ENCODE results near the gene SPATA18. TPM values are rescaled to one million over a fixed set of nuclear protein-coding genes. Genes with fewer than 3 reads are reported as not detected.

The SPATA18 gene
- total RNA-seq, 1 experiment from 2014 or later = 23.0 TPM

- intact Hi-C loops (cut with micrococcal nuclease) = no loop called here
Observed at GRCh38 chr4:52005604-52006273, 45.4 kb upstream of the SPATA18 start.

GRCh38 chr4:52006887-52007286, 44.2 kb upstream of the SPATA18 start:
- TF ChIP-seq, protein P1, sequence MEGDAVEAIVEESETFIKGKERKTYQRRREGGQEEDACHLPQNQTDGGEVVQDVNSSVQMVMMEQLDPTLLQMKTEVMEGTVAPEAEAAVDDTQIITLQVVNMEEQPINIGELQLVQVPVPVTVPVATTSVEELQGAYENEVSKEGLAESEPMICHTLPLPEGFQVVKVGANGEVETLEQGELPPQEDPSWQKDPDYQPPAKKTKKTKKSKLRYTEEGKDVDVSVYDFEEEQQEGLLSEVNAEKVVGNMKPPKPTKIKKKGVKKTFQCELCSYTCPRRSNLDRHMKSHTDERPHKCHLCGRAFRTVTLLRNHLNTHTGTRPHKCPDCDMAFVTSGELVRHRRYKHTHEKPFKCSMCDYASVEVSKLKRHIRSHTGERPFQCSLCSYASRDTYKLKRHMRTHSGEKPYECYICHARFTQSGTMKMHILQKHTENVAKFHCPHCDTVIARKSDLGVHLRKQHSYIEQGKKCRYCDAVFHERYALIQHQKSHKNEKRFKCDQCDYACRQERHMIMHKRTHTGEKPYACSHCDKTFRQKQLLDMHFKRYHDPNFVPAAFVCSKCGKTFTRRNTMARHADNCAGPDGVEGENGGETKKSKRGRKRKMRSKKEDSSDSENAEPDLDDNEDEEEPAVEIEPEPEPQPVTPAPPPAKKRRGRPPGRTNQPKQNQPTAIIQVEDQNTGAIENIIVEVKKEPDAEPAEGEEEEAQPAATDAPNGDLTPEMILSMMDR (IDR thresholded peaks at IDR 0.05; ENCODE audit: unreplicated experiment) = no peak
- Mint-ChIP-seq H3K4me3 (ENCODE audit: unreplicated experiment) (no peak overlapping the region), H3K9me3 (ENCODE audit: unreplicated experiment) (no peaks in the 10 kb centered on the region), H3K36me3 (ENCODE audit: insufficient read depth, unreplicated experiment) (no peaks in the 10 kb centered on the region), H3K27me3 (ENCODE audit: insufficient read depth, unreplicated experiment) (no peaks in the 10 kb centered on the region), H3K4me1 (ENCODE audit: insufficient read depth, unreplicated experiment) (no peaks in the 10 kb centered on the region), H3K27ac (ENCODE audit: low read depth, unreplicated experiment) (no peak overlapping the region)
- no TSS peak for BruUV-seq (replicated peaks)
- intact Hi-C loops (cut with micrococcal nuclease) = no loop called here
- CTCF ChIA-PET = interaction anchor here (0.9 kb wide), 1 partner anchor 10 kb away, joined by 3 read pairs; no protein-coding TSS in a partner anchor
- POLR2A ChIA-PET = no interaction called here
- no peak for DNase-seq (ENCODE audit: unreplicated experiment)

More at GRCh38 chr4:52005604-52006273, 45.4 kb upstream of the SPATA18 start:
- H3K36me3 Mint-ChIP-seq (ENCODE audit: insufficient read depth, unreplicated experiment) = no peaks in the 10 kb centered on the region
- H3K4me1 Mint-ChIP-seq (ENCODE audit: insufficient read depth, unreplicated experiment) = peaks cover 11% of the 10 kb centered on the region
- BruUV-seq (replicated peaks) = no TSS peak
- no peak overlapping the region for H3K4me3 Mint-ChIP-seq (ENCODE audit: unreplicated experiment)
- ChIA-PET POLR2A (interaction anchor here (0.6 kb wide), 1 partner anchor 33 kb away, joined by 3 read pairs; no protein-coding TSS in a partner anchor), CTCF (interaction anchor here (1.1 to 1.2 kb wide), 2 partner anchors 20 to 120 kb away, joined by 3 read pairs; no protein-coding TSS in a partner anchor)
- no peaks in the 10 kb centered on the region for H3K27me3 Mint-ChIP-seq (ENCODE audit: insufficient read depth, unreplicated experiment)
- no peaks in the 10 kb centered on the region for H3K9me3 Mint-ChIP-seq (ENCODE audit: unreplicated experiment)
- no peak for DNase-seq (ENCODE audit: unreplicated experiment)
- TF ChIP-seq, protein P1 (IDR thresholded peaks at IDR 0.05; ENCODE audit: unreplicated experiment) = no peak
- no peak overlapping the region for H3K27ac Mint-ChIP-seq (ENCODE audit: low read depth, unreplicated experiment)

GRCh38 chr4:52010986-52011385, 40.1 kb upstream of the SPATA18 start:
- H3K4me1 Mint-ChIP-seq (ENCODE audit: insufficient read depth, unreplicated experiment) = no peaks in the 10 kb centered on the region
- BruUV-seq (replicated peaks) = no TSS peak
- no peaks in the 10 kb centered on the region for H3K36me3 Mint-ChIP-seq (ENCODE audit: insufficient read depth, unreplicated experiment)
- no peaks in the 10 kb centered on the region for H3K9me3 Mint-ChIP-seq (ENCODE audit: unreplicated experiment)
- CTCF ChIA-PET = no interaction called here
- POLR2A ChIA-PET = no interaction called here
- intact Hi-C loops (cut with micrococcal nuclease) = no loop called here
- TF ChIP-seq, protein P1 (IDR thresholded peaks at IDR 0.05; ENCODE audit: unreplicated experiment) = no peak
- H3K27ac Mint-ChIP-seq (ENCODE audit: low read depth, unreplicated experiment) = no peak overlapping the region
- DNase-seq (ENCODE audit: unreplicated experiment) = no peak
- H3K4me3 Mint-ChIP-seq (ENCODE audit: unreplicated experiment) = no peak overlapping the region
- no peaks in the 10 kb centered on the region for H3K27me3 Mint-ChIP-seq (ENCODE audit: insufficient read depth, unreplicated experiment)

- intact Hi-C loops (cut with micrococcal nuclease) = no loop called here
- no peak for DNase-seq (ENCODE audit: unreplicated experiment)
- no peaks in the 10 kb centered on the region for H3K27me3 Mint-ChIP-seq (ENCODE audit: insufficient read depth, unreplicated experiment)
- no peaks in the 10 kb centered on the region for H3K36me3 Mint-ChIP-seq (ENCODE audit: insufficient read depth, unreplicated experiment)
- TF ChIP-seq, protein P1 (IDR thresholded peaks at IDR 0.05; ENCODE audit: unreplicated experiment) = no peak
- no peaks in the 10 kb centered on the region for H3K4me1 Mint-ChIP-seq (ENCODE audit: insufficient read depth, unreplicated experiment)
- H3K4me3 Mint-ChIP-seq (ENCODE audit: unreplicated experiment) = no peak overlapping the region
- H3K9me3 Mint-ChIP-seq (ENCODE audit: unreplicated experiment) = no peaks in the 10 kb centered on the region
- POLR2A ChIA-PET = no interaction called here
- no TSS peak for BruUV-seq (replicated peaks)
- peak overlapping the region; percentile 22 for H3K27ac Mint-ChIP-seq (ENCODE audit: low read depth, unreplicated experiment)
- CTCF ChIA-PET = no interaction called here
Observed at GRCh38 chr4:52012651-52013050, 38.5 kb upstream of the SPATA18 start.
